Measurements from ENCODE around the gene RPS19BP1. TPM values are rescaled to one million over a fixed set of nuclear protein-coding genes. Genes with fewer than 3 reads are reported as not detected.
A peak's percentile ranks its signal among the peaks of the same experiment; 100 is the strongest.
"Not testable (repeated sequence)": the region's sequence is repeated elsewhere in the genome, so short reads cannot be mapped to it uniquely, and the experiment has no call there.

The RPS19BP1 gene
- total RNA-seq, 2 experiments from 2014 or later: 42.8 to 68.8 TPM

DNA sequence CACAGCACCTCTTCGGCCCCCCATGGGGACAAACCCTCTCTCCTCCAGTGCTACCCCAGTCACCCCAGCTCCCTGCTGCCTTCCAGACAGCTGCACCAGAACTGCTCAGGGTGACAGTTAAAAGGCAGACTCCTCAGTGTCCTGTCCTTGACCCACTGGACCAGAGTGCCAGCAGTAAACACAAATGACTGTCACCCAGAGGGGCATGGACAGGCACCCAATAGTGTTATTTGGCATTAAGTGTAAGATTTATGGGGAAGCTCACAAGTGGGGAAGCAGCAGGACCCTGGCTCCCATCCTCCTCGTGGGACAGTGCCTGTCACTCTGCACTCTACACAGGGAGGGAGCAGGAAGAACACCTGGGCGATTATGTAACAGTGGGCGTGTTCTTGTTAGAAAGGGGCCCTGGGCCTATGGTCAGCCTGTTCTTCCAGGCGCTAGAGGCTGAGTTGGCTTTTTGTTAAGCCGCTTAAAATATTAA is 5.0 kb downstream of the RPS19BP1 start:
- peak overlapping the region; percentile 79 for H3K27ac Mint-ChIP-seq
- DNase-seq (no peak), ATAC-seq (no peak)
- H3K9me3 Mint-ChIP-seq (ENCODE audit: low read depth): no peaks in the 10 kb centered on the region
- peaks cover 85% of the 10 kb centered on the region for H3K4me1 Mint-ChIP-seq
- ChIA-PET POLR2A (no interaction called here), CTCF (interaction anchor here (0.6 to 4.8 kb wide), 5 partner anchors 11 to 509 kb away, joined by 3 to 100 read pairs (median 17); no protein-coding TSS in a partner anchor)
- peak overlapping the region; percentile 19 for H3K4me3 Mint-ChIP-seq
- intact Hi-C loops (cut with DNase I, micrococcal nuclease): loop anchor here in 1 of 2 experiments (10.0 kb wide), 2 partner anchors 513 to 823 kb away; partner anchors contain the start of genes APOBEC3C, GTPBP1 and JOSD1
- peaks cover 71% of the 10 kb centered on the region for H3K36me3 Mint-ChIP-seq (ENCODE audit: low read depth)
- H3K27me3 Mint-ChIP-seq: no peaks in the 10 kb centered on the region

DNA sequence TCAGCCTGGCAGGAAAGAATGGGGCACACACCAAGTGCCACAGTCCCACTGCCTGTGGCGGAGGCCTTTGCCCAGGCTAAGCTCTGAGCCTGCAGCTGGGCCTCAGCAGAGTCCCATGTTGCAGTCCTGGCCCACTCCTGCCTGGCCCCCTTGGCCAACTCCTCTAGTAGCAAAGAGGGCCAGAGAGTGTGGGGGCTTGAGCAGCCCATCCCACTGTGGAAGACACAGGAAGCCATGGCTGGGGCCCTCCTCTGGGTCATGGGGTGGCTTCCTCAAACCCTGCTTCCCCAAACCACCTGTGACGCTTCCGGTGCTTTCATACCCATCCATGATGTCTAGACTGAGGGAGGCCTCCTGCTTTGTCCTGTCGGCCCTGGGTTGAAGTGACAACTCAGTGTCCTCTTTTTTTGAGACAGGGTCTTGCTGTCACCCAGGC is 5.8 kb downstream of the RPS19BP1 start:
- Mint-ChIP-seq H3K27ac (peak overlapping the region; percentile 79), H3K36me3 (ENCODE audit: low read depth) (peaks cover 75% of the 10 kb centered on the region), H3K9me3 (ENCODE audit: low read depth) (no peaks in the 10 kb centered on the region), H3K27me3 (no peaks in the 10 kb centered on the region), H3K4me3 (no peak overlapping the region), H3K4me1 (peaks cover 89% of the 10 kb centered on the region)
- CTCF ChIA-PET: interaction anchor here (1.4 to 3.8 kb wide), 2 partner anchors 12 to 36 kb away, joined by 3 to 17 read pairs; no protein-coding TSS in a partner anchor
- POLR2A ChIA-PET: interaction anchor here (0.6 kb wide), 1 partner anchor 132 kb away, joined by 4 read pairs; no protein-coding TSS in a partner anchor
- intact Hi-C loops (cut with DNase I, micrococcal nuclease): loop anchor here in 1 of 2 experiments (10.0 kb wide), 2 partner anchors 512 to 822 kb away; partner anchors contain the start of genes APOBEC3C, GTPBP1 and JOSD1
- DNase-seq (peak; percentile 56), ATAC-seq (peak; percentile 16)

DNA sequence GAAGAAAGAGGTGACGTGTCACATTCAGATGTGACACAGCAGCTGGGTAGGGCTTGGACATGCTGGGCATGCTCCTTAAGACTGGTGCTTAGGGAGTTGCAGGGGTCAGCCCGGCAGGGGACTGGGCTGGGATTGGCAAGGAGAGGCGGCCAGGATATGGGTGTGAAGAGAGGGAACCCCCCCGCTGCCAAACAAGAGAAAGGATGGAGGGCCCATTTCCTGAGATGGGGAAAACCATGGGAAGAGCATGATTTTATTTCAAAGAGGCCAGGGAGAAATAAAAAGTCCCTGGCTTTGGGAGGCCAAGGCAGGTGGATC is 6.9 kb downstream of the RPS19BP1 start:
- peaks cover 76% of the 10 kb centered on the region for H3K36me3 Mint-ChIP-seq (ENCODE audit: low read depth)
- H3K4me1 Mint-ChIP-seq: peaks cover 82% of the 10 kb centered on the region
- ATAC-seq: no peak
- ChIA-PET POLR2A (interaction anchor here (0.6 kb wide), 1 partner anchor 24 kb away, joined by 3 read pairs; the partner anchor contains the start of gene MIEF1), CTCF (interaction anchor here (0.6 to 3.8 kb wide), 3 partner anchors 10 to 50 kb away, joined by 3 to 17 read pairs (median 4); no protein-coding TSS in a partner anchor)
- no peak overlapping the region for H3K4me3 Mint-ChIP-seq
- intact Hi-C loops (cut with DNase I, micrococcal nuclease): loop anchor here in 1 of 2 experiments (10.0 kb wide), 2 partner anchors 511 to 821 kb away; partner anchors contain the start of genes APOBEC3C, GTPBP1 and JOSD1
- H3K9me3 Mint-ChIP-seq (ENCODE audit: low read depth): no peaks in the 10 kb centered on the region
- peak overlapping the region; percentile 84 for H3K27ac Mint-ChIP-seq
- no peak for DNase-seq
- no peaks in the 10 kb centered on the region for H3K27me3 Mint-ChIP-seq

DNA sequence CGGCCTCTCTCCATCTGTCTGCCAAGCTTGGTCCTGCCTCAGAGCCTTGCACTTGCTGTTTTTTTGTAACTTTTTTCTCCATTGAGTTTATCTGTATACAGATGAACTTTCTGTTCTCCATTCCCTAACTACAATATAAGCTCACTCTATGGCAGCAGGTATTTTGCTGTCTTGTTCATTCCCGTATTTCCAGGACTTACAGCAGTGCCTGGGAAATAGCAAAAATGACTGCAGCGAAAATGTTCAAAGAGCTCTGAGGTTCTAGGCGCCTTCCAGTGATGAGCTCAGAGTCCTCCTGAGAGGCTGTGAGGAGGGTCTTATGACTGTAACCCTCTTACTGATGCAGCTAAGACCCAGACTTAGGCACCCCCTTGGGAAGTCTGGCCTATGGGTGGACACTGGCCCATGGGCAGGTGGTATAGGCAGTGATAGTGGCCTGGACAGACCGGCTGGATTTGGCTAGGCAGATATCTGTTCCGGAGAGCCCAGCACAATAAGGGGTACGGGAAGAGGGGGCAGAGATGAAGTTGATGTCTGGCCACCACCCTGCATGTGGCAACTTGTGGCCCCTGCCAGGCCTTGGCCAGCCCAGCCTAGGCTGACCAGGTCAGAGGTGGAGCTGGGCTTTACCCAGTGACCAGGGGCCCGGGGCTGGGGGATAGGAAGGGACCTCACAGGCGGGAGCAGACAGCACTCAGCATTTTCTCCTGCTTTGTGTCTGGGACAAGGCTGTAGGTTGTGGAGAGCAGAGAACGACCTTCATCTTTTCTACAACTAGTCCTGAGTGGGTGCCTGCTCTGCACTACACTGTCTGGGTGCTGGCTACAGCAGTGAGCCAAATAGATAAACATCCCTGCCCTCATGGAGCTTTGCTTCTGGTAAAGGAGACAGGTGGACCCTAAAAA is 7.5 kb downstream of the RPS19BP1 start:
- peak overlapping the region; percentile 32 for H3K4me3 Mint-ChIP-seq
- H3K36me3 Mint-ChIP-seq (ENCODE audit: low read depth): peaks cover 76% of the 10 kb centered on the region
- ATAC-seq (no peak), DNase-seq (no peak)
- H3K4me1 Mint-ChIP-seq: peaks cover 75% of the 10 kb centered on the region
- H3K27ac Mint-ChIP-seq: peak overlapping the region; percentile 84
- no peaks in the 10 kb centered on the region for H3K27me3 Mint-ChIP-seq
- intact Hi-C loops (cut with DNase I, micrococcal nuclease): loop anchor here in 1 of 2 experiments (5.0 to 10.0 kb wide), 3 partner anchors 373 to 820 kb away; partner anchors contain the start of genes APOBEC3C, CBX7, GTPBP1 and JOSD1
- ChIA-PET CTCF (interaction anchor here (1.2 to 3.8 kb wide), 4 partner anchors 10 to 33 kb away, joined by 4 to 17 read pairs (median 4); no protein-coding TSS in a partner anchor), POLR2A (interaction anchor here (0.6 to 3.4 kb wide), 5 partner anchors 9 to 1258 kb away, joined by 3 to 26 read pairs (median 5); partner anchors contain the start of gene RPL3)
- no peaks in the 10 kb centered on the region for H3K9me3 Mint-ChIP-seq (ENCODE audit: low read depth)

DNA sequence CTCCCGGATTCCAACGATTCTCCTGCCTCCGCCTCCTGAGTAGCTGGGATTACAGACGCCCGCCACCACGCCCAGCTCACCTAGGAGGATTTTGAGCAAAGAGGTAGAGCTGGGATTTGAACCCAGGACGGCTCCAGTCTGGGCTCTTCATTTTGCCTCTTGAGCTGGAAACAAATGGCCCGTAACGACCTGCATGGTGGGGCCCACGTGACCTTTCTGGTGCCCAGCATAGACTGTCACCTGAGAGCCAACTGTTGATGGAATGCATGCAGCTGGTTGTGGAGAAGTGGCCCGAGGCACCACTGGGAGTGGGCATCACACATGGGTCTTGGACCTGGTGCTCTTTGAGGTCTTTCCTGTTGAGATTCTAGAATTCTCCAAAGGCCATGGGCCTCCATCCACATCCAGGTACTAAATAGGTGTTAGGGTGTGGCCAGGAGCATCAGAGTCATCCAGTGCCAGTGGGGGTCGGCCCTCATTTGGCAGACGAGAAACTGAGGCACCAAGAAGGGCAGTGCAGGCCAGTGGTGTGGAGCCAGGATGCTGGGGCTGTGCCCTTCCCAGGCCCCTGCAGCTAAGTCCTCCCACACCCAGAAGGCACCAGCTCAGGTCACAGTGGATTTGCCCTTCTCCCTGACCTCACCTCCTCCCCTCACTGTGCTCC is 8.3 kb downstream of the RPS19BP1 start:
- ChIA-PET CTCF (interaction anchor here (0.7 to 3.8 kb wide), 5 partner anchors 9 to 32 kb away, joined by 3 to 17 read pairs (median 4); partner anchors contain the start of gene MIEF1), POLR2A (interaction anchor here (0.6 to 3.4 kb wide), 6 partner anchors 9 to 1257 kb away, joined by 3 to 26 read pairs (median 4); partner anchors contain the start of gene RPL3)
- ATAC-seq (no peak), DNase-seq (no peak)
- Mint-ChIP-seq H3K36me3 (ENCODE audit: low read depth) (peaks cover 69% of the 10 kb centered on the region), H3K4me3 (peak overlapping the region; percentile 32), H3K9me3 (ENCODE audit: low read depth) (no peaks in the 10 kb centered on the region), H3K27ac (peak overlapping the region; percentile 84), H3K4me1 (peaks cover 68% of the 10 kb centered on the region), H3K27me3 (no peaks in the 10 kb centered on the region)
- intact Hi-C loops (cut with DNase I, micrococcal nuclease): loop anchor here in 1 of 2 experiments (5.0 to 10.0 kb wide), 3 partner anchors 372 to 819 kb away; partner anchors contain the start of genes APOBEC3C, CBX7, GTPBP1 and JOSD1

DNA sequence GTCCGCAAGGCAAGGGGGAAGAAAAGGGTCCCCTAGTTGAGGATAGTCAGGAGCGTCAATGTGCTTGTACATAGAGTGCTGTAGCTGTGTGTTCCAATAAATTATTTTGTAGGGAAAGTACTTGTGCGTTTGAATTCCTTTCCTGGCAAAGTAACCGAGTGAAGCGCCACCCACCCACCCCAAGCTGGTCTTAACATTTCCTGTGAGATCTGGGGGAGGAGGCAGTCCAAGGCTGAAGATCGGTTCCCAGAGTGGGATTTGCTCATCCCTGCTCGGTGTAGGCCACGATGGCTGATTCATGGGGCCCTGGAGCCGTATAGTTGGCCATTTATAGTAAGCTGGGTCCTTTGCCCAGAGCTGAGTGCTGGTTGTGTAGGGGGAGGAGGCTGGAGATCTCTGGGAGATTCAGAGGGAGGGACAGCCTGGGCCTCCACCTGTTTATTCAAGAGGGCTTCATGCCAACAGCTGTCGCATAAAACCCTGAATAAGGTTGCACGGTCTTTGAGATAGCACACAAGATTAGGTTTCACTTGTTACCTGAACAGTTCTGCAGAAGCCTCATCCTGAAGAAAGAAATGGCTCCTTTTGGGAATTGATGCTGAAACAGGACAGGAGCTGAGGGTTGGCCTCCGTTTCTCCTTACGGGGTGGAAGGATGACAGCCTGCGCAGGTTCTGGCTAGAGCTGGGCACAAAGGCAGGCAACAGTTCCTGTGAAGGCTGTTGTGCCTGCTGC is 9.8 kb downstream of the RPS19BP1 start:
- ATAC-seq (peak; percentile 1), DNase-seq (peak; percentile 56)
- H3K27ac Mint-ChIP-seq: peak overlapping the region; percentile 99
- H3K27me3 Mint-ChIP-seq: no peaks in the 10 kb centered on the region
- peaks cover 60% of the 10 kb centered on the region for H3K36me3 Mint-ChIP-seq (ENCODE audit: low read depth)
- ChIA-PET POLR2A (interaction anchor here (0.7 to 3.4 kb wide), 10 partner anchors 9 to 799 kb away, joined by 3 to 26 read pairs (median 4); partner anchors contain the start of genes MIEF1, RPL3, RPS19BP1 and TAB1), CTCF (interaction anchor here (0.6 to 2.2 kb wide), 12 partner anchors 9 to 514 kb away, joined by 3 to 13 read pairs (median 3); no protein-coding TSS in a partner anchor)
- no peaks in the 10 kb centered on the region for H3K9me3 Mint-ChIP-seq (ENCODE audit: low read depth)
- intact Hi-C loops (cut with DNase I, micrococcal nuclease): loop anchor here in 1 of 2 experiments (5.0 to 10.0 kb wide), 3 partner anchors 370 to 818 kb away; partner anchors contain the start of genes APOBEC3C, CBX7, GTPBP1 and JOSD1
- H3K4me1 Mint-ChIP-seq: peaks cover 65% of the 10 kb centered on the region
- H3K4me3 Mint-ChIP-seq: peak overlapping the region; percentile 86

DNA sequence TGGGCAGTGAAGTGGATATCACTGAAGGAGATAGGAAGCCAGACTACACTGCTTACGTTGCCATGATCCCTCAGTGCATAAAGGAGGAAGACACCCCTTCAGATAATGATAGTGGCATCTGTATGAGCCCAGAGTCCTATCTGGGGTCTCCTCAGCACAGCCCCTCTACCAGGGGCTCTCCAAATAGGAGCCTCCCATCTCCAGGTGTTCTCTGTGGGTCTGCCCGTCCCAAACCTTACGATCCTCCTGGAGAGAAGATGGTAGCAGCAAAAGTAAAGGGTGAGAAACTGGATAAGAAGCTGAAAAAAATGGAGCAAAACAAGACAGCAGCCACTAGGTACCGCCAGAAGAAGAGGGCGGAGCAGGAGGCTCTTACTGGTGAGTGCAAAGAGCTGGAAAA is 10.5 kb downstream of the RPS19BP1 start:
- Mint-ChIP-seq H3K36me3 (ENCODE audit: low read depth) (peaks cover 56% of the 10 kb centered on the region), H3K4me1 (peaks cover 63% of the 10 kb centered on the region), H3K4me3 (peak overlapping the region; percentile 86), H3K27ac (peak overlapping the region; percentile 99)
- H3K9me3 Mint-ChIP-seq (ENCODE audit: low read depth); ATAC-seq; DNase-seq; H3K27me3 Mint-ChIP-seq: not testable (repeated sequence)
- POLR2A ChIA-PET: interaction anchor here (0.7 to 3.4 kb wide), 8 partner anchors 10 to 800 kb away, joined by 3 to 26 read pairs (median 4); partner anchors contain the start of genes MIEF1, RPL3, RPS19BP1 and TAB1
- CTCF ChIA-PET: interaction anchor here (0.7 to 2.2 kb wide), 4 partner anchors 9 to 206 kb away, joined by 3 to 13 read pairs (median 6); no protein-coding TSS in a partner anchor
- intact Hi-C loops (cut with DNase I, micrococcal nuclease): loop anchor here in 1 of 2 experiments (5.0 to 10.0 kb wide), 3 partner anchors 370 to 817 kb away; partner anchors contain the start of genes APOBEC3C, CBX7, GTPBP1 and JOSD1

DNA sequence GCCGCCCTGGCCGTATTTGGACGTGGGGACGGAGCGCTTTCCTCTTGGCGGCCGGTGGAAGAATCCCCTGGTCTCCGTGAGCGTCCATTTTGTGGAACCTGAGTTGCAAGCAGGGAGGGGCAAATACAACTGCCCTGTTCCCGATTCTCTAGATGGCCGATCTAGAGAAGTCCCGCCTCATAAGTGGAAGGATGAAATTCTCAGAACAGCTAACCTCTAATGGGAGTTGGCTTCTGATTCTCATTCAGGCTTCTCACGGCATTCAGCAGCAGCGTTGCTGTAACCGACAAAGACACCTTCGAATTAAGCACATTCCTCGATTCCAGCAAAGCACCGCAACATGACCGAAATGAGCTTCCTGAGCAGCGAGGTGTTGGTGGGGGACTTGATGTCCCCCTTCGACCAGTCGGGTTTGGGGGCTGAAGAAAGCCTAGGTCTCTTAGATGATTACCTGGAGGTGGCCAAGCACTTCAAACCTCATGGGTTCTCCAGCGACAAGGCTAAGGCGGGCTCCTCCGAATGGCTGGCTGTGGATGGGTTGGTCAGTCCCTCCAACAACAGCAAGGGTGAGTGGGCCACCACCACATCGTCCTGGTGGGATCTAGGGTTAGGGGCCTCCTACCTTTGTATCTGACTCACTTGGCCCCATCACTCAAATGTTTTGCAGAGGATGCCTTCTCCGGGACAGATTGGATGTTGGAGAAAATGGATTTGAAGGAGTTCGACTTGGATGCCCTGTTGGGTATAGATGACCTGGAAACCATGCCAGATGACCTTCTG is 11.3 kb downstream of the RPS19BP1 start:
- Mint-ChIP-seq H3K4me1 (peaks cover 65% of the 10 kb centered on the region), H3K4me3 (peak overlapping the region; percentile 86), H3K36me3 (ENCODE audit: low read depth) (peaks cover 56% of the 10 kb centered on the region), H3K27ac (peak overlapping the region; percentile 99)
- POLR2A ChIA-PET: interaction anchor here (1.2 to 2.2 kb wide), 2 partner anchors 8 to 19 kb away, joined by 5 to 25 read pairs; partner anchors contain the start of gene MIEF1
- not testable (repeated sequence) for H3K27me3 Mint-ChIP-seq; ATAC-seq; DNase-seq; H3K9me3 Mint-ChIP-seq (ENCODE audit: low read depth)
- CTCF ChIA-PET: interaction anchor here (1.1 to 1.6 kb wide), 2 partner anchors 8 to 14 kb away, joined by 5 to 6 read pairs; no protein-coding TSS in a partner anchor
- intact Hi-C loops (cut with DNase I, micrococcal nuclease): loop anchor here (1.0 to 10.0 kb wide), 4 partner anchors 202 to 816 kb away; partner anchors contain the start of genes APOBEC3C (in 1 of the 2), CBX7 (in 1 of the 2), GTPBP1 (in 1 of the 2) and JOSD1 (in 1 of the 2)
